Measurements from ENCODE around the gene SPPL3. TPM values are rescaled to one million over a fixed set of nuclear protein-coding genes. Genes with fewer than 3 reads are reported as not detected.

SPPL3 gene
- total RNA-seq, 1 experiment from 2014 or later: 18.8 TPM

GRCh38 chr12:120822832-120823503, 81.2 kb downstream of the SPPL3 start:
- H3K4me3 ChIP-seq (ENCODE audit: low read length): no peak overlapping the region
- TF ChIP-seq EZH2phosphoT487 (IDR thresholded peaks at IDR 0.05; ENCODE audit: borderline replicate concordance, low read length): no peak
- no peak for TF ChIP-seq EZH2 (IDR thresholded peaks at IDR 0.05; ENCODE audit: low read length, unreplicated experiment)
- TF ChIP-seq CTCF (conservative IDR thresholded peaks at IDR 0.05; ENCODE audit: low read depth, low read length): no peak
- H3K79me2 ChIP-seq (ENCODE audit: low read length): peaks cover 46% of the 10 kb centered on the region
- ChIA-PET POLR2A (ENCODE audit: unreplicated experiment) (no interaction called here), CTCF (no interaction called here)
- H3K4me2 ChIP-seq (ENCODE audit: low read length): no peak overlapping the region
- H3K9me2 ChIP-seq (replicated peaks; ENCODE audit: low read length): no peaks in the 10 kb centered on the region
- no peak overlapping the region for H3K27ac ChIP-seq (ENCODE audit: low read length)
- H3K9me3 ChIP-seq (ENCODE audit: low read length): no peaks in the 10 kb centered on the region
- no peak overlapping the region for H3K9ac ChIP-seq (ENCODE audit: low read length)
- no peaks in the 10 kb centered on the region for H3K4me1 ChIP-seq (ENCODE audit: insufficient read depth, low read length)
- ATAC-seq (no peak), DNase-seq (no peak)
- intact Hi-C loops (cut with micrococcal nuclease): no loop called here
- H4K20me1 ChIP-seq (ENCODE audit: low read length): no peaks in the 10 kb centered on the region
- H2AFZ ChIP-seq (ENCODE audit: low read length): no peak overlapping the region
- no peaks in the 10 kb centered on the region for H3K27me3 ChIP-seq (ENCODE audit: low read length)
- no peaks in the 10 kb centered on the region for H3K36me3 ChIP-seq (ENCODE audit: low read depth, low read length)
- BruUV-seq (replicated peaks): no TSS peak
- no peaks in the 10 kb centered on the region for H3F3A ChIP-seq (ENCODE audit: low read length, unreplicated experiment)

DNA sequence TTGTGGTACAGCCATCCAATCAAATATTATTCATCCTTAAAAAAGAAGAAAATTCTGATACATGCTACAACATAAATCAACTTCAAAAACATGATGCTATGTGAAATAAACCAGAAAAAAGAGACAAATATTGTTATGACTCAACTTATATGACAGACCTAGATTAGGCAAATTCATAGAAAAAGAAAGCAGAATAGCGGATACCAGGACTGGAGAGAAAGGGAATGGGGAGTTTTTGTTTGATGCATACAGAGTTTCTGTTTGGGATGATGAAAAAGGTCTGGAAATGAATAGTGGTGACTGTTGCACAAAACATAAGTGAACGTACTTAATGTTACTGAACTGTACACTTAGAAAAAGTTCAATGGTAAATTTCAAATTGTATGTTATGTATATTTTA, 82.3 kb downstream of the SPPL3 start:
- TF ChIP-seq CTCF (conservative IDR thresholded peaks at IDR 0.05; ENCODE audit: low read depth, low read length) (no peak), EZH2 (IDR thresholded peaks at IDR 0.05; ENCODE audit: low read length, unreplicated experiment) (no peak), EZH2phosphoT487 (IDR thresholded peaks at IDR 0.05; ENCODE audit: borderline replicate concordance, low read length) (no peak)
- no peak overlapping the region for H3K27ac ChIP-seq (ENCODE audit: low read length)
- intact Hi-C loops (cut with micrococcal nuclease): no loop called here
- CTCF ChIA-PET: no interaction called here
- no peaks in the 10 kb centered on the region for H4K20me1 ChIP-seq (ENCODE audit: low read length)
- H3K4me3 ChIP-seq (ENCODE audit: low read length): no peak overlapping the region
- POLR2A ChIA-PET (ENCODE audit: unreplicated experiment): no interaction called here
- H3F3A ChIP-seq (ENCODE audit: low read length, unreplicated experiment): no peaks in the 10 kb centered on the region
- no peaks in the 10 kb centered on the region for H3K36me3 ChIP-seq (ENCODE audit: low read depth, low read length)
- H3K4me2 ChIP-seq (ENCODE audit: low read length): no peak overlapping the region
- H3K9me2 ChIP-seq (replicated peaks; ENCODE audit: low read length): no peaks in the 10 kb centered on the region
- BruUV-seq (replicated peaks): no TSS peak
- ATAC-seq (no peak), DNase-seq (no peak)
- H3K79me2 ChIP-seq (ENCODE audit: low read length): peaks cover 52% of the 10 kb centered on the region
- no peaks in the 10 kb centered on the region for H3K27me3 ChIP-seq (ENCODE audit: low read length)
- H3K9ac ChIP-seq (ENCODE audit: low read length): no peak overlapping the region
- no peaks in the 10 kb centered on the region for H3K4me1 ChIP-seq (ENCODE audit: insufficient read depth, low read length)
- no peak overlapping the region for H2AFZ ChIP-seq (ENCODE audit: low read length)
- H3K9me3 ChIP-seq (ENCODE audit: low read length): no peaks in the 10 kb centered on the region

- Histone ChIP-seq H3K9me3 (ENCODE audit: low read length) (no peaks in the 10 kb centered on the region), H3K27ac (ENCODE audit: low read length) (no peak overlapping the region), H4K20me1 (ENCODE audit: low read length) (no peaks in the 10 kb centered on the region), H2AFZ (ENCODE audit: low read length) (no peak overlapping the region), H3K9ac (ENCODE audit: low read length) (no peak overlapping the region), H3K4me2 (ENCODE audit: low read length) (no peak overlapping the region), H3K4me1 (ENCODE audit: insufficient read depth, low read length) (no peaks in the 10 kb centered on the region), H3K4me3 (ENCODE audit: low read length) (no peak overlapping the region), H3F3A (ENCODE audit: low read length, unreplicated experiment) (no peaks in the 10 kb centered on the region), H3K27me3 (ENCODE audit: low read length) (no peaks in the 10 kb centered on the region), H3K36me3 (ENCODE audit: low read depth, low read length) (no peaks in the 10 kb centered on the region), H3K79me2 (ENCODE audit: low read length) (peaks cover 50% of the 10 kb centered on the region), H3K9me2 (replicated peaks; ENCODE audit: low read length) (no peaks in the 10 kb centered on the region)
- CTCF ChIA-PET: no interaction called here
- no peak for ATAC-seq
- no peak for DNase-seq
- TF ChIP-seq CTCF (conservative IDR thresholded peaks at IDR 0.05; ENCODE audit: low read depth, low read length): no peak
- no peak for TF ChIP-seq EZH2 (IDR thresholded peaks at IDR 0.05; ENCODE audit: low read length, unreplicated experiment)
- no peak for TF ChIP-seq EZH2phosphoT487 (IDR thresholded peaks at IDR 0.05; ENCODE audit: borderline replicate concordance, low read length)
- POLR2A ChIA-PET (ENCODE audit: unreplicated experiment): no interaction called here
- intact Hi-C loops (cut with micrococcal nuclease): no loop called here
- no TSS peak for BruUV-seq (replicated peaks)
These were observed 83.2 kb downstream of the SPPL3 start for GRCh38 chr12:120820884-120821510.

Data from PC-3 (cell line).